Uterus (tissue), 2 donors: ENCODE measurements around the gene ZNF335.

ENCODE experiments used
- POLR2A ChIP-seq, 2 donors: fragments of 450-650 bp; IDR thresholded peaks; one replicate each; pipeline ENCODE4 v1.6.1; 2016; ENCODE audit warnings: antibody characterized with exemption in 2 of 2, mild to moderate bottlenecking in 1 of 2, moderate library complexity in 1 of 2
- TF ChIP-seq, protein P1 (sequence below), 4 experiments: fragments of 200-600 bp in 2 of 4; fragments of 450-650 bp in 2 of 4; sonication (generic) in 2 of 4; IDR thresholded peaks; one replicate each; pipeline ENCODE4 v1.5.1; 2016 to 2019; ENCODE audit warnings: antibody characterized with exemption in 4 of 4, mild to moderate bottlenecking in 2 of 4, moderate library complexity in 1 of 4

DNA sequence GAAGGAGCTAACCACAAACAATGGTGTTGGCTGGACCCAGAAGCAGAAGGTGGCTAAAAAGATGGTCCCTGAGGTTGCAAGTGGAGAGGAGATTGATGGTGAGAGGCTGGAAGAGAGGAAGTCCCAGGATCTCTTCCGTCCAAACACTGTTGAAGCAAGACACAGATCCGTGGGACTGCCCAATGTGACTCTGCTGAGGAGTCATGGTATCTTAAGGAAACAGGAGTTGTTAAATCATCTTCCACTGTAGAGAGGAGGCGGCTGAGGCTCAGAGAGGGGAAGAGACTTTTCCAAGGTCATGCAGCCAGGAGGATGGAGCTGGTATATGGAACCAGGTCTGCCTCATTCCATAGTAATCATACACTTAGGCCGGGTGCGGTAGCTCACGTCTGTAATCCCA lies 4.1 kb upstream of the ZNF335 start:
- TF ChIP-seq, protein P1, sequence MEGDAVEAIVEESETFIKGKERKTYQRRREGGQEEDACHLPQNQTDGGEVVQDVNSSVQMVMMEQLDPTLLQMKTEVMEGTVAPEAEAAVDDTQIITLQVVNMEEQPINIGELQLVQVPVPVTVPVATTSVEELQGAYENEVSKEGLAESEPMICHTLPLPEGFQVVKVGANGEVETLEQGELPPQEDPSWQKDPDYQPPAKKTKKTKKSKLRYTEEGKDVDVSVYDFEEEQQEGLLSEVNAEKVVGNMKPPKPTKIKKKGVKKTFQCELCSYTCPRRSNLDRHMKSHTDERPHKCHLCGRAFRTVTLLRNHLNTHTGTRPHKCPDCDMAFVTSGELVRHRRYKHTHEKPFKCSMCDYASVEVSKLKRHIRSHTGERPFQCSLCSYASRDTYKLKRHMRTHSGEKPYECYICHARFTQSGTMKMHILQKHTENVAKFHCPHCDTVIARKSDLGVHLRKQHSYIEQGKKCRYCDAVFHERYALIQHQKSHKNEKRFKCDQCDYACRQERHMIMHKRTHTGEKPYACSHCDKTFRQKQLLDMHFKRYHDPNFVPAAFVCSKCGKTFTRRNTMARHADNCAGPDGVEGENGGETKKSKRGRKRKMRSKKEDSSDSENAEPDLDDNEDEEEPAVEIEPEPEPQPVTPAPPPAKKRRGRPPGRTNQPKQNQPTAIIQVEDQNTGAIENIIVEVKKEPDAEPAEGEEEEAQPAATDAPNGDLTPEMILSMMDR (IDR thresholded peaks at IDR 0.05), result no peak
- no peak for TF ChIP-seq POLR2A (IDR thresholded peaks at IDR 0.05)
